Sigmoid colon (tissue), 4 donors: ENCODE data around the gene CCND3.

Source experiments
- CTCF ChIP-seq, 4 experiments: fragments of 450-650 bp in 3 of 4; fragments of 200-600 bp in 1 of 4; IDR thresholded peaks; one replicate each; pipeline ENCODE4 v1.5.1; 2016 to 2019; ENCODE audit warnings: antibody characterized with exemption in 4 of 4, mild to moderate bottlenecking in 3 of 4, moderate library complexity in 2 of 4
- POLR2AphosphoS5 ChIP-seq, 4 donors: sonication (generic); formaldehyde crosslinking; IDR thresholded peaks; one replicate each; pipeline ENCODE4 v1.6.1; 2017; ENCODE audit warnings: antibody characterized with exemption in 4 of 4

- TF ChIP-seq POLR2AphosphoS5 (IDR thresholded peaks at IDR 0.05): no peak
- TF ChIP-seq CTCF (IDR thresholded peaks at IDR 0.05): no peak
Observed at GRCh38 chr6:41939176-41939847, 2.3 kb downstream of the CCND3 start.
